ENCODE results near the gene YEATS2. TPM values are rescaled to one million over a fixed set of nuclear protein-coding genes. Genes with fewer than 3 reads are reported as not detected.

The YEATS2 gene
- total RNA-seq, 4 donors from 2014 or later, result 30.0 to 42.5 (median 37.7) TPM

GRCh38 chr3:183728204-183728603 lies 30.6 kb downstream of the YEATS2 start:
- no peak for TF ChIP-seq POLR2A (IDR thresholded peaks at IDR 0.05)
- no peak for TF ChIP-seq CTCF (IDR thresholded peaks at IDR 0.05)
- H3K27ac ChIP-seq, result no peak overlapping the region
- H3K27me3 ChIP-seq, result no peaks in the 10 kb centered on the region
- no peaks in the 10 kb centered on the region for H3K9me3 ChIP-seq
- 96 to 100% methylated on average over 1 of the region's 1 CpG for WGBS, 2 donors
- no peaks in the 10 kb centered on the region for H3K4me1 ChIP-seq
- DNase-seq, result no peak
- intact Hi-C loops (cut with DNase I), result no loop called here
- peaks cover 13 to 24% of the 10 kb centered on the region in 2 donors for H3K36me3 ChIP-seq
- no peak overlapping the region for H3K4me3 ChIP-seq (replicated peaks in 1 of 3)

GRCh38 chr3:183730361-183730760 lies 32.8 kb downstream of the YEATS2 start:
- WGBS, 2 donors, result 73 to 83% methylated on average over 2 of the region's 2 CpGs
- Histone ChIP-seq H3K4me1 (no peaks in the 10 kb centered on the region), H3K27me3 (no peaks in the 10 kb centered on the region), H3K36me3 (peaks cover 13 to 24% of the 10 kb centered on the region in 2 donors), H3K27ac (no peak overlapping the region), H3K9me3 (no peaks in the 10 kb centered on the region), H3K4me3 (replicated peaks in 1 of 3) (no peak overlapping the region)
- no peak for TF ChIP-seq CTCF (IDR thresholded peaks at IDR 0.05)
- no peak for TF ChIP-seq POLR2A (IDR thresholded peaks at IDR 0.05)
- intact Hi-C loops (cut with DNase I), result no loop called here
- no peak for DNase-seq

- Histone ChIP-seq H3K27me3 (no peaks in the 10 kb centered on the region), H3K9me3 (no peaks in the 10 kb centered on the region), H3K4me1 (no peaks in the 10 kb centered on the region), H3K4me3 (replicated peaks in 1 of 3) (no peak overlapping the region), H3K36me3 (peaks cover 14 to 24% of the 10 kb centered on the region in 2 donors), H3K27ac (no peak overlapping the region)
- intact Hi-C loops (cut with DNase I), result no loop called here
- TF ChIP-seq POLR2A (IDR thresholded peaks at IDR 0.05) (no peak), CTCF (IDR thresholded peaks at IDR 0.05) (no peak)
- 89 to 94% methylated on average over 5 of the region's 5 CpGs for WGBS, 2 donors
- no peak for DNase-seq
These were observed 34.0 kb downstream of the YEATS2 start for GRCh38 chr3:183731611-183732010.

GRCh38 chr3:183733553-183733952 lies 36.0 kb downstream of the YEATS2 start:
- 84 to 94% methylated on average over 7 of the region's 7 CpGs for WGBS, 2 donors
- H3K4me3 ChIP-seq (replicated peaks in 1 of 3), result no peak overlapping the region
- H3K4me1 ChIP-seq, result no peaks in the 10 kb centered on the region
- no peak overlapping the region for H3K27ac ChIP-seq
- TF ChIP-seq CTCF (IDR thresholded peaks at IDR 0.05), result no peak
- TF ChIP-seq POLR2A (IDR thresholded peaks at IDR 0.05), result no peak
- H3K27me3 ChIP-seq, result no peaks in the 10 kb centered on the region
- intact Hi-C loops (cut with DNase I), result no loop called here
- H3K9me3 ChIP-seq, result no peaks in the 10 kb centered on the region
- DNase-seq, result no peak
- H3K36me3 ChIP-seq, result peaks cover 14 to 21% of the 10 kb centered on the region in 2 donors

- Histone ChIP-seq H3K27ac (no peak overlapping the region), H3K9me3 (no peaks in the 10 kb centered on the region), H3K36me3 (peaks cover 4 to 16% of the 10 kb centered on the region in 2 donors), H3K4me3 (replicated peaks in 1 of 3) (no peak overlapping the region), H3K4me1 (no peaks in the 10 kb centered on the region), H3K27me3 (no peaks in the 10 kb centered on the region)
- no peak for DNase-seq
- intact Hi-C loops (cut with DNase I), result no loop called here
- 77 to 85% methylated on average over 5 of the region's 5 CpGs for WGBS, 2 donors
- no peak for TF ChIP-seq CTCF (IDR thresholded peaks at IDR 0.05)
- no peak for TF ChIP-seq POLR2A (IDR thresholded peaks at IDR 0.05)
These were observed 37.3 kb downstream of the YEATS2 start for GRCh38 chr3:183734750-183735494.
